Measurements from ENCODE around the gene CHRNA3.

CHRNA3 gene

GRCh38 chr15:78623786-78624497 is 3.1 kb upstream of the CHRNA3 start:
- TF ChIP-seq CTCF (IDR thresholded peaks at IDR 0.05) (no peak), ZFX (IDR thresholded peaks at IDR 0.05; ENCODE audit: borderline replicate concordance) (no peak)
- no peak overlapping the region for H3K27ac ChIP-seq

- H3K27ac ChIP-seq = no peak overlapping the region
- TF ChIP-seq CTCF (IDR thresholded peaks at IDR 0.05) = no peak
- TF ChIP-seq ZFX (IDR thresholded peaks at IDR 0.05; ENCODE audit: borderline replicate concordance) = no peak
Measured at GRCh38 chr15:78621810-78622402, 1.1 kb upstream of the CHRNA3 start.

- H3K27ac ChIP-seq = no peak overlapping the region
Measured at GRCh38 chr15:78620021-78620526, 722 bp downstream of the CHRNA3 start.

GRCh38 chr15:78619022-78619950 is 1.5 kb downstream of the CHRNA3 start:
- TF ChIP-seq CTCF (IDR thresholded peaks at IDR 0.05) (no peak), ZFX (IDR thresholded peaks at IDR 0.05; ENCODE audit: borderline replicate concordance) (no peak)
- no peak overlapping the region for H3K27ac ChIP-seq

More at GRCh38 chr15:78620021-78620526, 722 bp downstream of the CHRNA3 start:
- no peak for TF ChIP-seq ZFX (IDR thresholded peaks at IDR 0.05; ENCODE audit: borderline replicate concordance)
- TF ChIP-seq CTCF (IDR thresholded peaks at IDR 0.05) = peak; percentile 74

- H3K27ac ChIP-seq = no peak overlapping the region
- peak; percentile 89 for TF ChIP-seq CTCF (IDR thresholded peaks at IDR 0.05)
- no peak for TF ChIP-seq ZFX (IDR thresholded peaks at IDR 0.05; ENCODE audit: borderline replicate concordance)
Measured at GRCh38 chr15:78618490-78618934, 2.3 kb downstream of the CHRNA3 start.

GRCh38 chr15:78618064-78618463 is 2.7 kb downstream of the CHRNA3 start:
- no peak for TF ChIP-seq CTCF (IDR thresholded peaks at IDR 0.05)
- TF ChIP-seq ZFX (IDR thresholded peaks at IDR 0.05; ENCODE audit: borderline replicate concordance) = no peak
- no peak overlapping the region for H3K27ac ChIP-seq
